ENCODE measurements around the gene MAP1S. TPM values are rescaled to one million over a fixed set of nuclear protein-coding genes. Genes with fewer than 3 reads are reported as not detected.
A peak's percentile ranks its signal among the peaks of the same experiment; 100 is the strongest.

The MAP1S gene
- total RNA-seq, 2 donors from 2014 or later = 26.8 to 31.2 TPM

GRCh38 chr19:17743874-17744580 is 24.7 kb downstream of the MAP1S start:
- H3K4me1 ChIP-seq = peaks cover 0 to 15% of the 10 kb centered on the region in 2 donors
- no peak overlapping the region for H3K27ac ChIP-seq
- H3K4me3 ChIP-seq = no peak overlapping the region
- H3K9me3 ChIP-seq = no peaks in the 10 kb centered on the region
- no peaks in the 10 kb centered on the region for H3K36me3 ChIP-seq
- DNase-seq (ENCODE audit: low spot score) = no peak
- H3K27me3 ChIP-seq = no peaks in the 10 kb centered on the region
- no peak for TF ChIP-seq CTCF (IDR thresholded peaks at IDR 0.05)

- H3K36me3 ChIP-seq = no peaks in the 10 kb centered on the region
- H3K27me3 ChIP-seq = no peaks in the 10 kb centered on the region
- no peak overlapping the region for H3K27ac ChIP-seq
- no peak for TF ChIP-seq CTCF (IDR thresholded peaks at IDR 0.05)
- H3K4me1 ChIP-seq = peaks cover 0 to 15% of the 10 kb centered on the region in 2 donors
- peak; percentile 89 for DNase-seq (ENCODE audit: low spot score)
- H3K9me3 ChIP-seq = no peaks in the 10 kb centered on the region
- peak overlapping the region in 1 of 2 donors; percentile 56 for H3K4me3 ChIP-seq
These were observed 28.2 kb downstream of the MAP1S start for GRCh38 chr19:17747205-17748098.

- H3K4me3 ChIP-seq = no peak overlapping the region
- no peak for TF ChIP-seq CTCF (IDR thresholded peaks at IDR 0.05)
- no peak overlapping the region for H3K27ac ChIP-seq
- H3K4me1 ChIP-seq = peaks cover 0 to 15% of the 10 kb centered on the region in 2 donors
- H3K36me3 ChIP-seq = no peaks in the 10 kb centered on the region
- no peaks in the 10 kb centered on the region for H3K27me3 ChIP-seq
- H3K9me3 ChIP-seq = no peaks in the 10 kb centered on the region
- DNase-seq (ENCODE audit: low spot score) = no peak
These were observed 29.8 kb downstream of the MAP1S start for GRCh38 chr19:17748884-17749638.

- Histone ChIP-seq H3K4me3 (no peak overlapping the region), H3K36me3 (no peaks in the 10 kb centered on the region), H3K4me1 (peaks cover 0 to 15% of the 10 kb centered on the region in 2 donors), H3K27ac (no peak overlapping the region), H3K27me3 (no peaks in the 10 kb centered on the region), H3K9me3 (no peaks in the 10 kb centered on the region)
- TF ChIP-seq CTCF (IDR thresholded peaks at IDR 0.05) = no peak
- no peak for DNase-seq (ENCODE audit: low spot score)
These were observed 30.6 kb downstream of the MAP1S start for GRCh38 chr19:17749912-17750317.

GRCh38 chr19:17751103-17751911 is 32.0 kb downstream of the MAP1S start, which contains the start of gene FCHO1:
Gene FCHO1, plus strand, starts transcription at chr19:17751477. Its CDS starts 3,688 bp downstream, at chr19:17755165.
- peaks cover 0 to 15% of the 10 kb centered on the region in 2 donors for H3K4me1 ChIP-seq
- no peaks in the 10 kb centered on the region for H3K9me3 ChIP-seq
- TF ChIP-seq CTCF (IDR thresholded peaks at IDR 0.05) = no peak
- H3K36me3 ChIP-seq = no peaks in the 10 kb centered on the region
- H3K27me3 ChIP-seq = no peaks in the 10 kb centered on the region
- H3K27ac ChIP-seq = no peak within 1 kb of the TSS
- no peak within 1 kb of the TSS for H3K4me3 ChIP-seq
- DNase-seq (ENCODE audit: low spot score) = no peak
